GM19035 (cell line): ENCODE results near the gene CYP24A1.

Experiments used
- ATAC-seq: cut with Tn5 transposase; IDR thresholded peaks from one replicate; pipeline ENCODE4 v1.9.1; 2021; ENCODE audit not compliant: unreplicated experiment

Gene CYP24A1

GRCh38 chr20:54204063-54204462, 30.3 kb upstream of the CYP24A1 start:
- ATAC-seq: no peak

DNA sequence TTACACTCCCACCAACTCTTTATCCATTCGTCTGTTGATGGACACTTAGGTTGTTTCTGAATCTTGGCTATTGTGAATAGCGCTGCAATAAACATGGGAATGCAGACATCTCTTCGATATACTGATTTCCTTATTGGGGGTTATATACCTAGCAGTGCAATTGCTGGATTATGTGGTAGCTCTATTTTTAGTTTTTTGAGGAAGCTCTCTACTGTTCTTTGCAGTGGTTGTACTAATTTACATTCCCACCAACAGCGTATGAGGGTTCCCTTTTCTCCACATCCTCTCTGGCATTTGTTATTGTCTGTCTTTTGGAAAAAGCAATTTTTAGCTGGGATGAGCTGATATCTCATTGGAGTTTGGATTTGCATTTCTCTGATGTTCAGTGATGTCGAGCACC, 29.5 kb upstream of the CYP24A1 start:
- ATAC-seq: no peak

DNA sequence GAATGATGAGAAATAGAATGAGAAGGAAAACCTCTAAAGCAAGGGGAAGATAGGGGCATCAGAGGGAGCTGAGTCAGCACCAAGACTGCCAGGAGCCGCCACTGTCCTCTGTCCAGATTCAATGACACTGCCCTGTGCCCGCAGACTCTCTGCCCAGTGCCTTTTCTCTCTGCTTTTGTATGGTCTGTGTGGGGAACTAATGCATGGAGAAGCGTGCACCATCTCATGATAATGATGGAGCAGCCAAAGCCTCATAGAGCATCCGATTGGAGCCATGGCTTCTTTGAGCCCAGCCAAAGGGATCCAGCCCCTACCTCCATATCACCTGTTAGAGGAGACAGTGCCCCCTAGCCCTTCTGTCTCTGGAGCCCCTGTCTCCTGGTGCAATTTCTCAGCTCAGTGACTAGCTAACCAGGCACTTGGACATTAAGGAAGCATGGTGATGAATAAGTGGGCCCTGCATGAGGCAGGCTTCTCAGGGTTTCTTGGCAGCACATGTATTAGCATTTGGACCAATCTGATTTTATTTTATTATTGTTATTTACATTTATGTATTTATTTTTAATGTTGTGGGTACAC, 27.6 kb upstream of the CYP24A1 start:
- ATAC-seq: no peak

DNA sequence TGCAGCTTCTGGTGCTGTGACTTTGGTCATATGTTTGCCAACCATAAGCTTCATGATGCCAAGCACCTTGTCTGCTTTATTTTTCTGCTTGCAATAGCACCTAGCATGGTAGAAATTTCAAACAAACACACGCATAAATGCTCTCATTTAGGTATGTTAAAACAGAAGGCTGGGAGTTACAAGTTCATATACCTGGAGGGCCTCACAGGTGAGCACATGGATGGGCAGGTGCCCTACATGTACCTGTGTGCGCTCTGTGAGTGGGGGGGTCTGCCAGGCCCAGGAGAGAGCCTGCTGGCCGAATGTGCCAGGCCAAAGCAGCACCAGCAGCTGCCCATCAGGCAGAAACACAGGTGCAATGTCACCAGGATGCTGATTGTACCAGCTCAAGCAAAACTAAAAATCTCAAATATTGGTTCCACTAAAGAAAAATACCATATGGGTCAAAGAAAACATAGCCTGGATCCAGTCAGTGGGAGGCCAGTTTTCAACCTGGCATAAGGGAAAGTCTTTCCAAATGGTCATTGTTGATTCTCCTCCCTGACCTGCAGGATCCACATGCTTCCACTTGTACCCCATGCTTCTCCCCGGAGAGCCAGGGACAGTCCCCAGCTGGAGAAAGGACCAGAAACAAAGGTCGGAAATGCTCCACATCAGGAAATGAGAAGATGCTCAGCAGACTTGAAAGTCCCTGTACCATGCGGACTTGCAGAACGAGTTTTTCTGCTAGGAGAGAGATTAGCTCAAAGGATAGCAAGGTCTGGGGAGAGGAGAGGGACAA, 26.9 kb upstream of the CYP24A1 start:
- no peak for ATAC-seq

GRCh38 chr20:54199721-54200176, 26.0 kb upstream of the CYP24A1 start:
- no peak for ATAC-seq

DNA sequence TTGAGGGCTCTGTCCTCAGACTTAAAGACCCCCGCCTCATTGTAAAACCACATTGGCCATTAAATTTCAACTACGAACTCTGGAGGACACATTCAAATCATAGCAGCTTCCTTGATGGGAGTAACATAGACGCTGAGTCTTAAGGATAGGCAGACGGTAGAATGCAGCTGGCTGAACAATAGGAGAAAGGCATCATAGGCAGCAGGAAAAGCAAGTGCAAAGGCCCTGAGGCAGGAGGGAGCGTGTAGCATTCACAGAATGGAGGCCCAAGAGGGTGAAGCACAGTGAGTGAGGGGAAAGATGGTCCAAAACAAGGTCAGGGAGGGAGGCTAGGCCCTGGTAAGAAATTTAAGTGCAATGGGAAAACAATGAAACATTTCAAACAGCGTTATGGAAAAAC, 25.5 kb upstream of the CYP24A1 start:
- no peak for ATAC-seq

DNA sequence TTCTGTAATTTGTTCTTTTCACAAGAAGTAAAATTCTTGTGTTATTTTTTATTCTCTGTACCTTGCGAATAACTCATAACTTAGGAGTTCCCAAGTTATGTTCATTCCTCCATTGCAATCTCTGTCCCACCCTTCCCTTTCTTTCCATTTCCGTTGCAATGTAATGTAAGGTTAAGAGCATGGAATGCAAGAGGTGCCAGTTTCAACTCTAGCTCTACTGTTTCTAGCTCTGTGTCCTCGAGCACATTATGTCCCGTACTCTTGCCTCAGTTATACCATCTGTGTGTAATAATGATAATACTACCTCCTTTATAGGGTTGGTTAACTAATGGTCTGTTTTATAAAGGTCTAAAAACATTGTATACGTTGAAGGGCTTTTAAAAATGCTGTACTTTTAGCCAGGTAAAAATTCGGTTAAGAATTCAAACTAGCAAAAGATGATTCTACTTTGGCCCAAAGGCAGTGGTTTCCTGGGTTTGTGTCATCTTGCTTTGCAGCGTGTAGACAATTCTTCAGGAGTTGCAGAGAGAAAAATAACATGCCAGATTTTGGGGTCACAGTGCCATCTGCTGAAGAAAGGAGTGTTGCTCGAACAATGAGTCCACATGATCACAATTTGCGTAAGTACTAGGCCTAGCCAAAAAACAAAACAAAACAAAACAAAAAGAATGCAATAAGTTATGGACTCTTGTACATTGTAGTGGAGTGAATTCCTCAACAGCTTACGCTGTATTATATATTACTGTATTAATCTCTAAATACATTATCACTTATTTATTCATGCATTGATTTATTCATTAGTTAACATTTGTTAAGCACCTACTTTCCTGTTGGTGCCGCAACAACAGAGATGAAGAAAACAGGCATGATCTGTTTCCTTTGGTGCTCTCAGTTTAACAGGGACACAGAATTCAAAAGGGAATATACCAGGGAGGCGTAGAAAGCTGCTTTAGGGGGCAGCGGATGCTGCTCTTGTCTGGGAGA, 24.1 kb upstream of the CYP24A1 start:
- ATAC-seq: no peak

DNA sequence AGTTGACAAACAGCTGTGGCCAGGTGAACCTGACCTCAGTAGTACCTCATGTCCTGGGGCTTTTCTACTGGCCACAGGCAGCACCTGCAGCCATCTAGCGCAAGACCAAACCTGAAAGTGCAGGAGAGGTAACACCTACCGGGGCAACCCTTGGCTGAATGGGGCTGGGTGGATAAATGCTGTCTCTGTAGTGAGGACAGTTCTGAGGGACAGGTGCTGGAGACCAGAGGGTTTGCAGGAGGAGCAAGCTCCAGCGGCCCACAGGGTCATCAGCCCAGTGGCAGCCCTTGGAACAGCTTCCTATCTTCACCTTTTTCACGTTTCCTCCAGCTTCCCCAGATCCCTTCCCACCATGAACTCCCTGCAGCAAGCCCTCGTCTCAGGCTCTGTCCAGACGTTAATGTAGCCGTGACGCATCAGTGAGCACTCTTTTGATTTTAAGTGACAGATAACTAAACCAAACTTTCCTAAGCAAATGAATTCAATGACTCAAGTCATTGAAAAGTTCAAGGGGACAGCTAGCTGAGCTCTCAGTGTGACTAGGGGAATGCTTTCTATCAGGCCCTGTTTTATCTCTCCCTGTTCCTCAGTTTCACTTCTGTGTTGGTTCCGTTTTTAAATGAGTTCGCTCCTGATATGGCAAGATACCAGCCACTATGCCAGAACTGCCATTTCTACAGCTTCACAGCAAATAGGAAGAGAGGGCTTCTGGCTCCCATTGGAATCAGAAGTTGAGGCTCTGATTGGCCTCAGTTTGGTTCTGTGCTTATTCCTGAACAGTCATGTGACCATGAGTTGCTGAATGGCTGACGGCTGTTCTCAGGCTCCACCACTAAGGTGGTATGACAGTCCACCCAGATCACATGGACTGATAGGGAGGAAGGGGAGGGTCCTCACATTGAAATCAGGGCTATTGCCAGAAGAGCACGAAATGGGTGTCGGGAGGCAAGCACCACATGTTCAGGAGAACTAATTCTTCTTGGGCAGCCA, 22.0 kb upstream of the CYP24A1 start:
- peak; percentile 56 for ATAC-seq

DNA sequence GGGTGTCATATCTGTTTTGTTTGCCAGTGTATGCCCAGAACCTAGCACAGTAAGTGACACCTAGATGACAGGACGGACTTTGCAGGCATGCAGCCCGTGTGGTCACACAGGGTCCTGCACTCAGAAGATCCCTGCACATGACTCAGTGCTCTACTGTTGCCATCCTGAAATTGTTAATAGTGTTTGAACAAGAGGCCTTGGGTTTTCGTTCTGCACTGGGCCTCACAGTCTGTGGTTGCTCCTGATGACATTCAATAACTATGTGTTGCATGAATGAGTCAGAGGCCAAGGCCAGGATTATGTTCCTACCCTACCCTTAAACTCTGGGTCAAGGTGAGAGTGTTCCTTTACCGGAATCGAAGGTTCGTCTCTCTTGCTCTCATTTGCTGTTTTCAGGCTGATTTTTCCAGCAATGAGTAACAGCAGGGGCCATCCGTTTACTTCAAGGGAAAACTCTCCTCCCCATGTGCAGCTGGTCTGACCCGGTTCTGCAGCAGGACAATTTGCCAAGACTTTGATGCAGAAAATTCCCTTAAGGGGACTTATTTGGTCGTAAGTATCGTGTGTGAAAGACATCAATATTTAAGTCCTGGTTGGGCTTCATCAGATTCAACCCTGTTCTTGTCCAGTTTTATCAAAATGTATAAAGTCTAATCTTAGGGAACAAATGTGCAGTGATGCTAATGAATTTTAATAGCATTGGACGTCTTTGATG, 21.1 kb upstream of the CYP24A1 start:
- no peak for ATAC-seq

GRCh38 chr20:54193817-54194216, 20.0 kb upstream of the CYP24A1 start:
- no peak for ATAC-seq

DNA sequence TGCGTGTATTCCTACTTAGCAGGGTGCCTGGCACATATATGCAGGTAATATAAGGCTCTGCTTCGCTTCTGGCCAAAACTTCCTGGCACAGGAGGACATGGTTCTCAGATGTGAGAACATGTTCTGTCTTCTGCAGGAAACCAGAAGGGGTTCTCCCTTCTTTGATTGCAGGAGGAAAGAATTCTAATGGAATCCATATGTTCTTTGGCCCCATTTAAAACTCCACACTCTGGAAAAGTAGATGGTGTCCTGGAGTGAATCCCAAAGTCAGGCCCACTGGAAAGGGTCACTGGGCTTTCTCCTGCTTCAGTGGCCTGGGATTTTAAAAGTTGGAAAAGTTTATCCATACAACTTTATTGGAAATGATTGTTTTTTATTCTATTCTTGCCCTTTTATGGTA, 16.4 kb upstream of the CYP24A1 start:
- ATAC-seq: no peak

GRCh38 chr20:54189630-54190029, 15.8 kb upstream of the CYP24A1 start:
- ATAC-seq: no peak

DNA sequence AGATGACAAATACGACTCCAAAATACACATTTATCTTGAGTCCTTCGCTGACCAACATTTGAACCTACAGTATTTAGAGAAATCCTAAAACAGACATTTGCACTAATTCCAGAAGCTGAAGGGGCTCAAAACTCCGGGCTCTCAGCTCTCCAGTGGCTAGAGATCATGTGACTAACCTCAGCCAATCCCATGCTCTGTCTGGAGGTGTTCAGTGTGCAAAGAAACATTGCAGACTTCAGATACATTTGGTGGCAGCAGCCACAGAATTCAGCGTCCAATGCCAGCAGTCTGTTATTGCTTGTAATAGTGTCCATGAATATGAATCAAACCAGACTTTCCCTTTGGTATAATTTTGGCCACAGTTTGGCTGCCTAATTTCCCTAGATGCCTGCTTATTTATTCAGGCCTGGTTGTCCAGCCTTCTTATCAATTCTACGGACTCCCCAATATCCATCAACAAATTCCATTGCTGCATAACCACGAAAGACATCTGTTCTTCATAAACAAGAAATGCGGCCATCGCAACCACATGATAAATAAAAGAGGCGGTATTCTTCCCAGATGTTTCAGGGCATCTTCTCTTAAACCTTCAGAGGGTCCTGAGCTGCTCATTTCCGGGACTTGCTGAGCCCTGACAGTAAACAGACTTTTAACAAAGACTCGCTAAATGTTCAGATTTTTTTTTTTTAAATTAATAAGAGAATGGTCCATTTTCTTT, 14.5 kb upstream of the CYP24A1 start:
- no peak for ATAC-seq

DNA sequence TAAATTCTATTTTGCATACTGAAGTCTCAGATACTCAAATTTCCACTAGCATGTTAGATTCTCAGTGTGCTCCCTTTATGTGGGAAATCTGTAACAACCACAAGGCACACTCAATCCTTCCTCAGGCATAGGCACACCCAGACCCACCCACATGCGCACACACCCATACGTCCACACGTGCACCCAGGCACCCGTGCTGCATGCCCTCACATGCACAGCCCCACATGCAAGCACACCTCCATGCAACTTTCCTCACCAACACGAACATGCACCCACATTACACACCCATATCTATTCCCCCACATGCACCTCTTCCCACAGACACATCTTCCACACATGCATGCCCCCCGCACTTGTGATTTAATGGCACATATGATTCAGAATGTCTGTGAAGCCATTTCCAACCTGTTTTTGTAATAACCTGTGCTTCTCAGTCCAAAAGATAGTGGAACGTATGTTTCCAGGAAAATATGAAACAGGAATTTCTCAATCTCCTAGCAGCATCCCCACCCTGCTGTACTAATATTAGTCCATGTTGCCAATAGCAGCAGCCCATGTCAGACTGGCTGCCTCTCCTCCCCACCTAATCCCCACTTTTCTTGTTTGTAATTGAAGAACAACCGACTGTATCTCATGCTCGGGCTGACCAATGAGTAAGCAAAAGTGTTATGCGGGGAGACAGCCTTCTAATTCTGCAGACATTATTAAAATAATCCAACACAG, 11.3 kb upstream of the CYP24A1 start:
- no peak for ATAC-seq

GRCh38 chr20:54184071-54184470, 10.3 kb upstream of the CYP24A1 start:
- no peak for ATAC-seq

GRCh38 chr20:54180931-54181330, 7.1 kb upstream of the CYP24A1 start:
- ATAC-seq: no peak

DNA sequence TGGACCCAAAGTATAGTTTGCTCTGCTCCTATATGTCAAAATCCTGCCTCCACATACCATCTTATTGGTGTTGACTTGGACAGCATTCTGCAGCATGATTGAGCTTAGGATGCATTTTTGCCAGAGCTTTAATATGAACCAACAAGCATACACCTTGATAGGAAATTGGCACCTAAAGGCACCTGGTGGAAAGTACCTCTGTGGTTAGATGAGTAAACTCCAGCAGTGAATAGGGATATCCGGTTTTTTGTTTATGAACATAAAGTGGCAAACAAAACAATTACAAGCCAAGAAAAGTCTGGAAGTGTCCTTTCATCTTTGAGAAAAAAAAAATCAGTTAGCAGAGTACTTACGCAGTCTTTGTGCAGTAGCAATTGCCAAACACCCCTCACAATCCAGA, 6.2 kb upstream of the CYP24A1 start:
- no peak for ATAC-seq

DNA sequence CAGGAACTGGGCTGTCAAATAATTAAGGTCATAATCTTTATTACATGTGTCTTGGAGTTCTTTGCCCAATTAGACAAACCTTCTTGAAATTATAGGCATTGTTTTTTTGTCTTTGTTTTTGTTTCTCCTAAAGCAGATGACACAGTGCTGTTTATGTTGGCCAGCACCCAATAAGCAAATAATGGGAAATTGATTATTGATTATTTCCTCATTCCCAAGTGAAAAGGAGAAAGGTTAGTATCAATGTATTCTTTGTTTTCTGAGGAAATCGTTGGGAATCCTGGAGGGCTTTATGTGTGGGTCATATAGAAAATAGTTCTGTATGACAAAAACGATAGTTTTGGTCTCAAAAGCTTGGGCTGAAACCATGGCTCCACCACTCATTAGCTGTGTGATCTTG, 4.5 kb upstream of the CYP24A1 start:
- no peak for ATAC-seq
